Neutrophil (primary cell): Measurements from ENCODE around the gene RAB40C.

Source experiments
- H3K27ac ChIP-seq: fragments of 200-600 bp; sonication (generic); 2 replicates; pipeline ENCODE4 v1.5.1; 2016; ENCODE audit warnings: mild to moderate bottlenecking, moderate library complexity
- H3K27me3 ChIP-seq: fragments of 200-600 bp; sonication (generic); 2 replicates; pipeline ENCODE4 v1.6.0; 2016; ENCODE audit warnings: mild to moderate bottlenecking
- H3K36me3 ChIP-seq: fragments of 200-600 bp; sonication (generic); 2 replicates; pipeline ENCODE4 v1.5.1; 2017
- H3K4me1 ChIP-seq, 2 experiments: fragments of 200-600 bp in 1 of 2; sonication (generic) in 1 of 2; 1 replicate in 1 of 2; 2 replicates in 1 of 2; pipeline versions ENCODE4 v1.5.1 to v1.6.1; 2013 to 2016; ENCODE audit warnings: low read depth in 1 of 2, low read length in 1 of 2, mild to moderate bottlenecking in 1 of 2, moderate library complexity in 1 of 2; ENCODE audit not compliant: control insufficient read depth in 1 of 2, insufficient read depth in 1 of 2
- H3K4me3 ChIP-seq, 2 experiments: fragments of 200-600 bp in 1 of 2; sonication (generic) in 1 of 2; 1 replicate in 1 of 2; 2 replicates in 1 of 2; pipeline ENCODE4 v1.5.1; 2013 to 2016; ENCODE audit warnings: low read depth in 1 of 2, low read length in 1 of 2, mild to moderate bottlenecking in 1 of 2, moderate library complexity in 1 of 2
- H3K9me3 ChIP-seq: fragments of 200-600 bp; sonication (generic); 2 replicates; pipeline ENCODE4 v1.5.1; 2016
- CTCF ChIP-seq: fragments of 200-600 bp; sonication (generic); IDR thresholded peaks from 2 replicates; pipeline ENCODE4 v1.5.1; 2016; ENCODE audit warnings: antibody characterized with exemption

Gene RAB40C

GRCh38 chr16:582218-582613, 7.7 kb upstream of the RAB40C start:
- Histone ChIP-seq H3K36me3 (peaks cover 13% of the 10 kb centered on the region), H3K9me3 (no peaks in the 10 kb centered on the region), H3K27me3 (peaks cover 12% of the 10 kb centered on the region), H3K4me3 (no peak overlapping the region), H3K4me1 (peaks cover 3 to 9% of the 10 kb centered on the region in 2 experiments), H3K27ac (no peak overlapping the region)
- TF ChIP-seq CTCF, result no peak

GRCh38 chr16:582614-583331, 7.1 kb upstream of the RAB40C start:
- Histone ChIP-seq H3K4me1 (peaks cover 7 to 14% of the 10 kb centered on the region in 2 experiments), H3K4me3 (no peak overlapping the region), H3K27me3 (peaks cover 12% of the 10 kb centered on the region), H3K36me3 (peaks cover 13% of the 10 kb centered on the region), H3K9me3 (no peaks in the 10 kb centered on the region), H3K27ac (no peak overlapping the region)
- TF ChIP-seq CTCF, result no peak

GRCh38 chr16:583470-583814, 6.4 kb upstream of the RAB40C start:
- H3K27me3 ChIP-seq, result peaks cover 12% of the 10 kb centered on the region
- H3K4me3 ChIP-seq, result no peak overlapping the region
- no peak overlapping the region for H3K27ac ChIP-seq
- no peak for TF ChIP-seq CTCF
- peaks cover 14 to 20% of the 10 kb centered on the region in 2 experiments for H3K4me1 ChIP-seq
- no peaks in the 10 kb centered on the region for H3K9me3 ChIP-seq
- H3K36me3 ChIP-seq, result peaks cover 13% of the 10 kb centered on the region

GRCh38 chr16:583815-584591, 5.9 kb upstream of the RAB40C start:
- Histone ChIP-seq H3K36me3 (peaks cover 13% of the 10 kb centered on the region), H3K27me3 (peaks cover 12% of the 10 kb centered on the region), H3K9me3 (no peaks in the 10 kb centered on the region), H3K4me1 (peaks cover 14 to 17% of the 10 kb centered on the region in 2 experiments), H3K27ac (no peak overlapping the region), H3K4me3 (no peak overlapping the region)
- no peak for TF ChIP-seq CTCF

GRCh38 chr16:585351-585750, 4.5 kb upstream of the RAB40C start:
- H3K27me3 ChIP-seq, result peaks cover 12% of the 10 kb centered on the region

More at GRCh38 chr16:585351-585750, 4.5 kb upstream of the RAB40C start:
- no peak overlapping the region for H3K27ac ChIP-seq
- no peak for TF ChIP-seq CTCF
- no peak overlapping the region for H3K4me3 ChIP-seq
- peaks cover 14 to 17% of the 10 kb centered on the region in 2 experiments for H3K4me1 ChIP-seq
- no peaks in the 10 kb centered on the region for H3K9me3 ChIP-seq
- peaks cover 13% of the 10 kb centered on the region for H3K36me3 ChIP-seq
